Retinal pigment epithelial cell (primary cell): Measurements from ENCODE around the gene SLC25A22.

ENCODE experiments used
- DNase-seq: peaks from one replicate; pipeline ENCODE4 v3.0.0-alpha.2; 2010; ENCODE audit warnings: low read depth
- H3K4me3 ChIP-seq: 2 replicates; pipeline ENCODE4 v1.5.1; 2011; ENCODE audit warnings: mild to moderate bottlenecking, low read length, control low read depth, moderate library complexity
- TF ChIP-seq, protein P1 (sequence below): conservative IDR thresholded peaks from 2 replicates; pipeline ENCODE4 v1.5.1; 2011; ENCODE audit warnings: low read depth, low read length, control low read depth, inconsistent platforms

Gene SLC25A22

DNA sequence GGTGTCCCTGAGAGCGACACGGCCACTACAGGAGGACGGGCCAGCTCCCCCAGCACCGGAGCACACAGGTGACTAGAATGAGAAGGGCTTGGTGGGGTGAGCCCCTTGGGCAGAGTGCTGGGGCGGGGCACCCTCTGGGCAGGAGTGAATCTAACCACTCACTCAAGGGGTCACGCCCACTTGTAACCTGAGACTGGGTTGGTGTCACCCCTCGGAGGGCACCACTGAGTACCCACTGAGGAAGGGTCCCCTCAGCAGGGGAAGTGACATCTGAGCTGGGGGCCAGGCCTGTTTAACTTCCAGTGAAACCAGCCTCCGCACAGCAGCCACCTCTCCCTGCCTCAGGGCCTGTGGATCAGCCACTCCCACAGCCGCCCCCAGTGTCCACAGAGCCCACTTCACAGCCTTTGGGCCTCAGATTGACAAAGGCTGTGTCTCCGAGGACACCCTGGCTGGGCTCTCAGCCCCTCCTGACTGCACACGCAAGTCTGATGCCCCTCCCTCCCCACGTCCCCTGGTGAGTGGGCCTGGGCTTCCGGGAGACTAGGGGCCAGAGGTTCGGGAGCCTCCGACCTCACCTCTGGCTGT is 26.4 kb downstream of the SLC25A22 start:
- no peak overlapping the region for H3K4me3 ChIP-seq
- no peak for DNase-seq
- TF ChIP-seq, protein P1, sequence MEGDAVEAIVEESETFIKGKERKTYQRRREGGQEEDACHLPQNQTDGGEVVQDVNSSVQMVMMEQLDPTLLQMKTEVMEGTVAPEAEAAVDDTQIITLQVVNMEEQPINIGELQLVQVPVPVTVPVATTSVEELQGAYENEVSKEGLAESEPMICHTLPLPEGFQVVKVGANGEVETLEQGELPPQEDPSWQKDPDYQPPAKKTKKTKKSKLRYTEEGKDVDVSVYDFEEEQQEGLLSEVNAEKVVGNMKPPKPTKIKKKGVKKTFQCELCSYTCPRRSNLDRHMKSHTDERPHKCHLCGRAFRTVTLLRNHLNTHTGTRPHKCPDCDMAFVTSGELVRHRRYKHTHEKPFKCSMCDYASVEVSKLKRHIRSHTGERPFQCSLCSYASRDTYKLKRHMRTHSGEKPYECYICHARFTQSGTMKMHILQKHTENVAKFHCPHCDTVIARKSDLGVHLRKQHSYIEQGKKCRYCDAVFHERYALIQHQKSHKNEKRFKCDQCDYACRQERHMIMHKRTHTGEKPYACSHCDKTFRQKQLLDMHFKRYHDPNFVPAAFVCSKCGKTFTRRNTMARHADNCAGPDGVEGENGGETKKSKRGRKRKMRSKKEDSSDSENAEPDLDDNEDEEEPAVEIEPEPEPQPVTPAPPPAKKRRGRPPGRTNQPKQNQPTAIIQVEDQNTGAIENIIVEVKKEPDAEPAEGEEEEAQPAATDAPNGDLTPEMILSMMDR = no peak

DNA sequence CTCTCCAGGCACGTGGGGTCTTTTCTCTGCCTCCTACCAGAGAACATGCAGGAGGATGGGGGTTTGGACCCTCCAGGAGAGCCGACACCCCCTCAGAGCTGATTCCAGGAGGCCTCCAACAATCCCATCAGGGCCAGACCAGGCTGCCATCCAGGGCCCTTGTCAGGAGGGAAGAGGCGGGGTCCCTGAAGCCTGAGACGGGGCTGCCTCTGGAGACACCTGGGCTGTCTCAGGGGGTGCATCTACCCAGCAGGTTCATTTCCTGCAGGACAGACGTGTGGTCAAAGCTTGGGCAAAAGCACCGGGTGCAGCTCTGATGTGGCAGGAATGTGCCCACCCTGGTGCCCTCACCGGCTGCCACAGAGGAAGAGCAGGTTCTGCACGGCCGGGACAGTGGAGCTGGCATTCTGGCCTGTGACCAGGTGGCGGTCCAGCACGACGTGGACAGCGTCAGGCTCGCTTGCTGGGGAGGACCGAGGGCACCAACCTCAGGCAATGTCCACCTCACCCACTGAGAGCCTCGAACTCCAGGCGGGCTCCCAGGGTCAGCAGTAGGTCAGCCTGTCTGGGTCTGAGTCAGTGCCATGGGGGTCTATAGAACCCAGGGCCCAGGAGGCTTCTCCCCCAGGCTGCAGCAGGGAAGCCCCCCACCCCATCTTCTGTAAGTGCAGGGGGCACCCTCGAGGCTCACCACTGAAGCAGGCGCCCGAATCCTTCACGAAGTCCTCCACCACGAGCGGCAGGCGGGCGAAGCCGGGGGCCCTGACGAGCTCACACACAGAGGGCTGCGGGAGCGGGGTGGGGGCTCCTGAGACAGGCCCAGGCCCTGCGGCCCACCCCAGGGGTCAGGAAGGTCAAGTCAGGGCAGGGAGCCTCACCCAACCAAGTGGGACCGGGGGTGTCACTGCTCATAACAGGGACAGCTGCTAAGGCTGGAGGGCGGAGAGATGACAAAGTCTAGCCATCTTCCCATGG is 27.2 kb downstream of the SLC25A22 start:
- TF ChIP-seq, protein P1 = no peak
- no peak for DNase-seq
- H3K4me3 ChIP-seq = no peak overlapping the region

DNA sequence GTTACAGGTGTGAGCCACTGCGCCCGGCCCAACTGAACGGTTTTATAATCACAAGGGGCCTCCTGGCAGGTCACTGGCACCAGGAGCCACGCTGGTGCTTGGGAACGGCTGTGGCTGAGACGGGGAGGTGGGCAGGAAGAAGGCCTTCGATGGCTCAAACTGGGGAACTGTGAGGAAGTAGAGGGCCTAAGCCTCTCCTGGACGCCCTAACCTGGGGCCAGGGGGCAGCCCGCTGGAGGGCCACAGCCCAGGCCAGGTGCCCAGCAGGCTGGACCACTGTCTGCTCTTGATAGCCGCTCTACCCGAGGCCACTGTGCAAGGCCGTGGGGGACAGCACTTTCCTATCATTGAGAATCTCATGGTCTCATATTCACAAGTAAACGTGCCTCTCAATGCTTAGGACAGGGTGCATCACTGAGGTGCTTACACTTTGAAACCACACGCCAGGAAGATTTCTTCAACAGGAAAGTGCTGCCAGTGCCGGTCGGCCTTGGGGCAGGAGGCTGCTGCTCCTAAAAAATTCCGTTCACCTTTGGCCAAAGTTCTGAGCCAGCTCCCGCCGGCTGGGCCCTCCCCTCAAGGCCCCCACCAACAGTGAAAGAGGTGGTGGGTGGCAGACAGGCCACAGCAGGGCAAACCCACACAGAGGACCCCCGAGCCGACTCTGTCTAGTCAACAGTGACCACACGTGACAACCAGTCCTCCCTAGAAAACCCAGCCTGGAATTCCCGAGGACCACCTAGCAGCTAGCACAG is 28.0 kb downstream of the SLC25A22 start:
- H3K4me3 ChIP-seq = no peak overlapping the region
- TF ChIP-seq, protein P1 = no peak
- no peak for DNase-seq

DNA sequence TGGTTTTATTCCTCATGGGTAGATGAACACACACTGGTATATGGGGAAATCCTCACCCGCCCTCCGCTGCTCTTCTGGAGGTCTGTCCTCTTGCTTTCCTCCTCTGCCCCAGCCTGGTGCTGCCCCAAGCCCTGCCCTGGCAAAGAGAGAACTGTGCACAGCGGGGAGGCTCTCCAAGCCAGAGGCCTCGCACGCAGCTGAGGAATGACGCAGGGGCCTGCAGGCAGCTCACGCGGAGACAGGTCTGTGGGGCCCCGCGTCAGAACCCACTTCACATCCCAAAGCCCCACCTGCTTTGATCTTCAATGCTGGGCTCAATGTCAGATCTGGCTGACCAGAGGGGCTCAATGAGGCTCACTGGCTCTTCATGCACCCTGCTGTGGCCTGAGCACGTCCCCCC is 30.8 kb downstream of the SLC25A22 start:
- TF ChIP-seq, protein P1 = no peak
- no peak overlapping the region for H3K4me3 ChIP-seq
- DNase-seq = no peak

DNA sequence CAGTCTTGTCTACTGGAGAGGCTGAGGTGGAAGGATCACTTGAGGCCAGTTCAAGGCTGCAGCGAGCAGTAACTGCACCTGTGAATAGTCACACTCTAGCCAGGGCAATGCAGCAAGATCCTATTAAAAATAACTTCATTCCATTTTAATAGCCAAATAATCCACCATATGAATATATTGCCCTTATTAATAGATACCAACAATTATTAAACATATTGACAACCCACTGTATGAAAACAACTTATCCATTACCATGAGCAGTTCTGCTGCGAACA is 31.2 kb downstream of the SLC25A22 start:
- no peak overlapping the region for H3K4me3 ChIP-seq
- TF ChIP-seq, protein P1 = no peak
- DNase-seq = no peak

DNA sequence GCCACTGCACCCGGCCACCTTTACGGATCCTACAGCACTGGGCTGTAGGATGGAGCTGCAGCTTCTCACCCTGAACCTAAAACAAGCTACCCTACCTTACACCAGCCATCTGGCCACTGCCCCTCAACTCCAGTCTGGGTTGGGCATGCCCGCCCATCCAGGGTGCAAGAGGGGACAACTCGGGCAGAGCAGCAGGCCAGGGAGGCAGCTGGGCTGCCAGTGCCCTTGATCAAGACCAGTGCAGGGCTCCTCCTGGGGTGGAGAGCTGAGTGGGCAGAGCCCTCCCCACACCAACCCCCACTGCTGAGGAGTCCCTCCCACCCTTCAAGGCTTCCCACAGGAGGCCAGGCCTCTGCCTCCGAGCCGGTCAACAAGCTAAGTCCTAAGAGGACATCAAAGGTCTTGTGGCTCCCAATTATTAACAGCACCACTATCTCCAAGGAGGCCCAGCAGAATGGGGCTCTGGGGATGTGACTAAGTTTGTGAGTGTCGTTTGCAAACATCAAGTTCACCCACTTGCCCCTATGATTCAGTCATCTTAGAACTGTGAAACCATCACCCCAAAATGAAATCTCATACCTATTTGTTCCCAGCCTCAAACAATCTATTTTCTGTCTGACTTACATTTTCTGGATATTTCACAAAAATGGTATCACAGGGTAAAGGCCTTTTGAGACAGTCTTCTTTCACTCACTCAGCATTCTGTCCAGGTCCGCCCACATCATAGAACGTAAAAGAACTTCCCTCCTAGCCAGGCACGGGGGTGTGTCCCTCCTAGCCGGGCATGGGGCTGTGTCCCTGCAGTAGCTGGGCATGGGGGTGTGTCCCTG is 31.8 kb downstream of the SLC25A22 start:
- no peak for DNase-seq
- H3K4me3 ChIP-seq = no peak overlapping the region
- TF ChIP-seq, protein P1 = no peak
